ENCODE results near the gene KPNB1. TPM values are rescaled to one million over a fixed set of nuclear protein-coding genes. Genes with fewer than 3 reads are reported as not detected.
A peak's percentile ranks its signal among the peaks of the same experiment; 100 is the strongest.

KPNB1 gene
- total RNA-seq, 1 donor from 2014 or later: 230 TPM

DNA sequence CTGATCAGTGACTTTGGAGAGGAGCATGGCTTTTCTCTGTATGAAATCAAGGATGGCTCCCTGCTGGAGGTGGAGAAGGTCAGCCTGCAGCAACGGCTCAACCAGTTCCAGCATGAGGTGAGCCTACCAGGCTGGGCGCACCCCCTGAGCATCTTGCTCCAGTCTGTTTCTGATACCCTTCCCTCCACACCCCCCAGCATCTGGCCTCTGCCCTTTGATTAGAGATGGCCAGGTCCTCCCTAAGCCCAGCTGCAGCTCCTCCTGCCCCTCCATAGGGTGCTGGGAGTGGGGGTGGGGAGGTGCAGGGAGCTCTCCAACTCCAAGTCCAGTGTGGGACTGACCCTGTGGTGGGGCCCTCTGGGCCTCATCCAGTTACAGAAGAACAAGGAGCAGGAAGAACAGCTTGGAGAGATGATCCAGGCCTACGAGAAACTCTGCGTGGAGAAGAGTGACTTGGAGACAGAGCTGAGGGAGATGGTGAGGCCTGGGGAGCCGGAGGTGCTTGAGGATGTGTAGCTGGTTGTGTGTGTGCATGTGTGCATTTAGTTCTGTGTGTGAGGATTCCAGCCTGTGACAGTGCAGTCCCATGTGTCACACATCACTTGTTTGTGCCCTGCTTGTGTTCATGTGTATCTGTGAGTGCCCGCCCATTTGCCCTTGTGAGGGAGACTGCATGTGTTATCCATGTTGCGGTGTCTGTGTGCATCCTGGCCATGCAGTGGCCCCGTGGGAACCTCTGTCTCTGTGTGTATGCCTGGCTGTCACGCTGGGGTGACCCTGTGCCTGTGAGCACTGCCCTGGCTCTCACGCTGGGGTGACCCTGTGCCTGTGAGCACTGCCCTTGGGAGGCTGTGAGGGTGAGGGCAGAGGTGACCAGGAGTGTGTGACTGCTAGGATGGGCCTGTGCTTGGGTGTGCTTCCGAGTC lies 47.3 kb downstream of the KPNB1 start:
- no peak for DNase-seq (ENCODE audit: low read depth)

DNA sequence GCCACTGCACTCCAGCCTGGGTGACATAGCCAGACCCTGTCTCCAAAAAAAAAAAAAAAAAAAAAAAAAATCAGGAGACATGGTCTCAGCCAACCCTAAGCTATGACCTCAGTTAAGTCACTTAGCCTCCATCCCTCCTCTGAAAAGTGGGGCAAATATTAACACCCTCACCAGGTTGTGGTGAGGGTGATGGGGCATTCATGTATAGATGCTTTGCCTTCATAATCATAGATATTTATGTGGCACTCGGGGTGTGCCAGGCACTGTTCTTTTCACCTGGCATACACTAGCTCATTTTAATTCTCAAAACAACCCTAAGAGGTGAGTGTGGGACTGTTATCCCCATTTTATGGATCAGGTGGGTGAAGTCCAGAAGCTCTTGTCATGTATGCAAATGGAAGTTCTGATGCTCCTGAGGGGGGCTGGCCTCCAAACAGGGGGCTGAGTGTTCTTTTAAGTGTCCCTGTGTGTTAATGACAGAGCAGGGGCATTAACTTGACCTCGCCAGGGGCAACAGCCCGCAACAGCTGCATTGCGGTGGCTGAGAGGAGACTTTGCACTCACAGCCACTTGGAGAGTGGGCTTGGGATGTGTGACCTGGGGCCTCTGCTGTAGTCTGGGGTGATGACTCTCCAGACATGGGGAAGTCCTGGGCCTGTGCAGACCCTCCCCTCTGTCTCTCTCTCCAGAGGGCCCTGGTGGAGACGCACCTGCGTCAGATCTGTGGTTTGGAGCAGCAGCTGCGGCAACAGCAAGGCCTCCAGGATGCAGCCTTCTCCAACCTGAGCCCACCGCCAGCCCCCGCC lies 48.4 kb downstream of the KPNB1 start:
- DNase-seq (ENCODE audit: low read depth): no peak

GRCh38 chr17:47698749-47699535 lies 49.2 kb downstream of the KPNB1 start:
- peak; percentile 53 for DNase-seq (ENCODE audit: low read depth)

DNA sequence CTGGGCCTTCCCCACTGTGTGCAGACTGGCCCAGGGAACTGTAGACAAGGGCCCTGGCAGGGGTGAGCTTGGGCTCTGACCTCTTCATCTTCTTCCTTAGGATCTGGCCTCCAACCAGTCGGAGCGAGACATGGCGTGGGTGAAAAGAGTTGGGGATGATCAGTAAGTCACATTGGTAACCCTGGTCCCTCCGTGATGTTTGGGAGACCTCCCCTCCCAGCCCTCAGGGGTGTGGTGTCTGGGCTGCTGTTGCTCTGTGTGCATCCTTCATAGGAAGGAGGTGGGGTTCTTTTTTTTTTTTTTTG lies 49.8 kb downstream of the KPNB1 start:
- no peak for DNase-seq (ENCODE audit: low read depth)

GRCh38 chr17:47700471-47701449 lies 51.0 kb downstream of the KPNB1 start:
- DNase-seq (ENCODE audit: low read depth): no peak

- no peak for DNase-seq (ENCODE audit: low read depth)
Measured at GRCh38 chr17:47701608-47702007, 51.9 kb downstream of the KPNB1 start.

- DNase-seq (ENCODE audit: low read depth): no peak
Measured at GRCh38 chr17:47702391-47702995, 52.8 kb downstream of the KPNB1 start.

GRCh38 chr17:47703191-47703591 lies 53.5 kb downstream of the KPNB1 start:
- DNase-seq (ENCODE audit: low read depth): no peak

- no peak for DNase-seq (ENCODE audit: low read depth)
Measured at GRCh38 chr17:47703671-47704070, 54.0 kb downstream of the KPNB1 start.

DNA sequence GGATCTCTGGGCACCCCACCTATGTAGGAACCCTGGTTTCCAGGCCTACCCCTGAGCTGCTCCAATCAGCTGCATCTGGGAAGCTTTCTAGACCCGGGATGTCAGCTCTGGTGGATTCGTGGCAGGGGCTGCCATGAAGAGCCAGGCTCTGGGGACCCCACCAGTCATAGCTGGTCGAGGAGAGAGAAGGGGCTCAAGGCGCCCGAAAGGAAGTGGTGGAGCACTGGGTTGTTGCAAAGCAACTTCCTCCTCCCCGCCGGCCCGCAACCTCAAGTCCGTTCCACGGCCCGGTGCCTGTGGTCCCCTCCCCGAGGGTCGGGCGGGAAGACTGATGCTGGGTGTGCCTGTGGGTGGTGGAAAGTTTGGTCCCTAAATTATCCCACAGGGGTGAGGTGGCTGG lies 54.4 kb downstream of the KPNB1 start:
- DNase-seq (ENCODE audit: low read depth): no peak

GRCh38 chr17:47704736-47705135 lies 55.0 kb downstream of the KPNB1 start:
- no peak for DNase-seq (ENCODE audit: low read depth)

- no peak for DNase-seq (ENCODE audit: low read depth)
Measured at GRCh38 chr17:47705536-47706530, 56.1 kb downstream of the KPNB1 start.

GRCh38 chr17:47707056-47707804 lies 57.5 kb downstream of the KPNB1 start:
- DNase-seq (ENCODE audit: low read depth): peak; percentile 49

DNA sequence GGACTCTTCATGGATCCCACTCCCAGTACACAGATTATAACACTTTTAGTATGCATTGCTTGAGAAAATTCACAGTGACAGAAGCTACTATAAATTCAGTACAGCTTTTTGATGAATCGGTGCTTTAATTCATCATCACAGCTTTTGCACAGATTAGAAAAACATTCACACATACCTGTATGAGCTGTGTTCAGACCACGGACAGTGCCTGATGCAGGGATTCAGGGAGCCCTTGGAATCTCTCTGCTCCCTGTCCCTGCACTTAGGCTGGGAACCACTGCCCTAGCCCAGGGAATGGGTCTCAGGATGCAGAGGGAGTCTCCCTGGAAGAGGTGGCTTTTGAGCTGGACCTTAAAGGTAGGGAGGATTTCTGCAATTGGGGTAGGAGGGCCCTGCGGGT lies 58.2 kb downstream of the KPNB1 start:
- no peak for DNase-seq (ENCODE audit: low read depth)

DNA sequence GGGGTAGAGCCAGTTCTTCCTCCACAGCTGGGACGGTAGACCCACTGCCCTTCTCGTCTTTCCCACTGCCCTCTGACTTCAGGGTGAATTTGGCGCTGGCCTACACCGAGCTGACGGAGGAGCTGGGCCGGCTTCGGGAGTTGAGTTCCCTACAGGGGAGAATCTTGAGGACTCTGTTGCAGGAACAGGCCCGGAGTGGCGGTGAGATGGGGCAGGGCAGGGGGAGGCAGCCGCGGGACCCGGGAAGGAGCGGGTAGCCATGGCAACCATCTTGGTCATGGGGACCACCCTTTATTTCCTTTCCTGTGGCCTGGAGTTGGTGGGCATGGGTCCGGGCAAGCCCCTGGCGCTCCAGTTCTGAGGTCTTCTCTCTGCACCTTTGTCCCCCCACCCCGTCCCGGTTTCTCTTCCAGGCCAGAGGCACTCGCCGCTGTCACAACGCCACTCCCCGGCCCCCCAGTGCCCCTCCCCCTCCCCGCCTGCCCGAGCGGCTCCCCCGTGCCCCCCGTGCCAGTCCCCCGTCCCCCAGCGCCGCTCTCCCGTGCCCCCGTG lies 58.7 kb downstream of the KPNB1 start:
- DNase-seq (ENCODE audit: low read depth): no peak

DNA sequence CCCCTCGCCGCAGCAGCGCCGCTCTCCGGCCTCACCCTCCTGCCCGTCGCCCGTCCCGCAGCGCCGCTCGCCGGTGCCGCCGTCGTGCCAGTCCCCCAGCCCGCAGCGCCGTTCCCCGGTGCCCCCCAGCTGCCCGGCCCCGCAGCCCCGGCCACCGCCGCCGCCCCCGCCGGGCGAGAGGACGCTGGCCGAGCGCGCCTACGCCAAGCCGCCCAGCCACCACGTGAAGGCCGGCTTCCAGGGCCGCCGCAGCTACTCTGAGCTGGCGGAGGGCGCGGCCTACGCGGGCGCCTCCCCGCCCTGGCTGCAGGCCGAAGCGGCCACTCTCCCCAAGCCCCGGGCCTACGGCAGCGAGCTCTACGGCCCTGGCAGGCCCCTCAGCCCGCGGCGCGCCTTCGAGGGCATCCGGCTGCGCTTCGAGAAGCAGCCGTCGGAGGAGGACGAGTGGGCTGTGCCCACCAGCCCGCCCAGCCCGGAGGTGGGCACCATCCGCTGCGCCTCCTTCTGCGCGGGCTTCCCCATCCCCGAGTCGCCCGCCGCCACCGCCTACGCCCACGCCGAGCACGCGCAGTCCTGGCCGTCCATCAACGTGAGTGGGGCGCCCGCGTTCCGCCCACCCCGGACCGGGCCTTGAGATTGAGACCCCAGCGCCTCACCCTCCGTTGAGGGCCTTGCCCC lies 59.3 kb downstream of the KPNB1 start:
- DNase-seq (ENCODE audit: low read depth): no peak

GRCh38 chr17:47709594-47709993 lies 59.9 kb downstream of the KPNB1 start:
- DNase-seq (ENCODE audit: low read depth): peak; percentile 57
